MM.1S (cell line): Measurements from ENCODE around the gene WIF1.

Source experiments
- DNase-seq: peaks from one replicate; pipeline ENCODE4 v3.0.0-alpha.2; 2015
- H2AFZ ChIP-seq: fragments of 300-600 bp; sonication (generic); 2 replicates; pipeline ENCODE4 v1.6.0; 2016; ENCODE audit warnings: antibody characterized with exemption, low read length
- H3F3A ChIP-seq: fragments of 300-600 bp; sonication (generic); 2 replicates; pipeline ENCODE4 v1.6.1; 2016; ENCODE audit warnings: mild to moderate bottlenecking, antibody characterized with exemption, low read length, moderate library complexity, mixed read lengths; ENCODE audit not compliant: insufficient read depth
- H3K27ac ChIP-seq: fragments of 300-600 bp; sonication (generic); 2 replicates; pipeline ENCODE4 v1.5.1; 2016; ENCODE audit warnings: mild to moderate bottlenecking, low read length
- H3K27me3 ChIP-seq: fragments of 300-600 bp; sonication (generic); replicated peaks from 2 replicates; pipeline ENCODE4 v1.6.0; 2016; ENCODE audit warnings: low read length; ENCODE audit not compliant: insufficient read depth
- H3K36me3 ChIP-seq: fragments of 300-600 bp; sonication (generic); replicated peaks from 2 replicates; pipeline ENCODE4 v1.6.1; 2016; ENCODE audit warnings: mild to moderate bottlenecking, low read length, mixed read lengths; ENCODE audit not compliant: insufficient read depth
- H3K4me1 ChIP-seq: fragments of 300-600 bp; sonication (generic); 2 replicates; pipeline ENCODE4 v1.6.1; 2016; ENCODE audit warnings: low read length, mixed read lengths
- H3K4me2 ChIP-seq: fragments of 300-600 bp; sonication (generic); 2 replicates; pipeline ENCODE4 v1.6.0; 2016; ENCODE audit warnings: low read depth, low read length
- H3K4me3 ChIP-seq: fragments of 300-600 bp; sonication (generic); 2 replicates; pipeline ENCODE4 v1.5.1; 2016; ENCODE audit warnings: low read length, mixed read lengths
- H3K79me2 ChIP-seq: fragments of 300-600 bp; sonication (generic); 2 replicates; pipeline ENCODE4 v1.6.1; 2016; ENCODE audit warnings: mixed run types, low read length, mixed read lengths
- H3K9ac ChIP-seq: fragments of 300-600 bp; sonication (generic); 2 replicates; pipeline ENCODE4 v1.6.1; 2016; ENCODE audit warnings: low read length, mixed read lengths
- H3K9me2 ChIP-seq: fragments of 300-600 bp; sonication (generic); replicated peaks from 2 replicates; pipeline ENCODE4 v1.6.1; 2016; ENCODE audit warnings: mild to moderate bottlenecking, low read length, mixed read lengths; ENCODE audit not compliant: insufficient read depth
- H3K9me3 ChIP-seq: fragments of 300-600 bp; sonication (generic); replicated peaks from 2 replicates; pipeline ENCODE4 v1.6.1; 2016; ENCODE audit warnings: mild to moderate bottlenecking, low read length, mixed read lengths; ENCODE audit not compliant: insufficient read depth
- H4K20me1 ChIP-seq: fragments of 300-600 bp; sonication (generic); 2 replicates; pipeline ENCODE4 v1.6.1; 2016; ENCODE audit warnings: mild to moderate bottlenecking, low read length, moderate library complexity, mixed read lengths; ENCODE audit not compliant: insufficient read depth
- EZH2 ChIP-seq: fragments of 300-600 bp; sonication (generic); optimal IDR thresholded peaks from 2 replicates; pipeline ENCODE3; 2017; ENCODE audit warnings: low read depth, mild to moderate bottlenecking, antibody characterized with exemption, low read length, mixed read lengths
- EZH2phosphoT487 ChIP-seq: fragments of 300-600 bp; sonication (generic); IDR thresholded peaks from 2 replicates; pipeline ENCODE4 v1.6.1; 2018; ENCODE audit warnings: antibody characterized with exemption, low read length
- TF ChIP-seq, protein P1 (sequence below): fragments of 300-600 bp; sonication (generic); IDR thresholded peaks from 2 replicates; pipeline ENCODE4 v1.5.1; 2016; ENCODE audit warnings: antibody characterized with exemption, low read length, mixed read lengths

The WIF1 gene

DNA sequence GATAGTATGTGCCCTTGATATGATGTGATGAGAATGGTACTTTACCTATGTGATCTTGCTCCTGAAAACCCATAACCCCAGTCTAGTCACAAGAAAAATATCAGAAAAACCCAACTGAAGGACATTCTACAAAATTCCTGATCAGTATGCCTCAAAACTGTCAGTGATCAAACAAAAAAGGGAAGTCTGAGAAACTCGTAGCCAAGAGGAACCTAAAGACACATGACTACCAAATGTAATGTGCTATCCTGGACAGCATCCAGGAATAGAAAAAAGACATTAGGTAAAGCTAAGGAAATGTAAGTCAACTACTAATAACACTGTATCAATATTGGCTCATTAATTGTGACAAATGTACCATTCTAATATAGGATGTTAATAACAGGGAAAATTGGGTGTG is 4.1 kb upstream of the WIF1 start:
- Histone ChIP-seq H3K4me3 (no peak overlapping the region), H3K4me1 (no peaks in the 10 kb centered on the region), H3K9ac (no peak overlapping the region), H3K27ac (no peak overlapping the region), H3F3A (no peaks in the 10 kb centered on the region), H3K9me2 (no peaks in the 10 kb centered on the region), H3K36me3 (no peaks in the 10 kb centered on the region), H3K4me2 (no peak overlapping the region), H4K20me1 (no peaks in the 10 kb centered on the region), H3K9me3 (no peaks in the 10 kb centered on the region), H3K27me3 (no peaks in the 10 kb centered on the region), H3K79me2 (no peaks in the 10 kb centered on the region), H2AFZ (no peak overlapping the region)
- DNase-seq, result no peak
- TF ChIP-seq EZH2 (no peak), EZH2phosphoT487 (no peak)
- TF ChIP-seq, protein P1, sequence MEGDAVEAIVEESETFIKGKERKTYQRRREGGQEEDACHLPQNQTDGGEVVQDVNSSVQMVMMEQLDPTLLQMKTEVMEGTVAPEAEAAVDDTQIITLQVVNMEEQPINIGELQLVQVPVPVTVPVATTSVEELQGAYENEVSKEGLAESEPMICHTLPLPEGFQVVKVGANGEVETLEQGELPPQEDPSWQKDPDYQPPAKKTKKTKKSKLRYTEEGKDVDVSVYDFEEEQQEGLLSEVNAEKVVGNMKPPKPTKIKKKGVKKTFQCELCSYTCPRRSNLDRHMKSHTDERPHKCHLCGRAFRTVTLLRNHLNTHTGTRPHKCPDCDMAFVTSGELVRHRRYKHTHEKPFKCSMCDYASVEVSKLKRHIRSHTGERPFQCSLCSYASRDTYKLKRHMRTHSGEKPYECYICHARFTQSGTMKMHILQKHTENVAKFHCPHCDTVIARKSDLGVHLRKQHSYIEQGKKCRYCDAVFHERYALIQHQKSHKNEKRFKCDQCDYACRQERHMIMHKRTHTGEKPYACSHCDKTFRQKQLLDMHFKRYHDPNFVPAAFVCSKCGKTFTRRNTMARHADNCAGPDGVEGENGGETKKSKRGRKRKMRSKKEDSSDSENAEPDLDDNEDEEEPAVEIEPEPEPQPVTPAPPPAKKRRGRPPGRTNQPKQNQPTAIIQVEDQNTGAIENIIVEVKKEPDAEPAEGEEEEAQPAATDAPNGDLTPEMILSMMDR, result no peak

DNA sequence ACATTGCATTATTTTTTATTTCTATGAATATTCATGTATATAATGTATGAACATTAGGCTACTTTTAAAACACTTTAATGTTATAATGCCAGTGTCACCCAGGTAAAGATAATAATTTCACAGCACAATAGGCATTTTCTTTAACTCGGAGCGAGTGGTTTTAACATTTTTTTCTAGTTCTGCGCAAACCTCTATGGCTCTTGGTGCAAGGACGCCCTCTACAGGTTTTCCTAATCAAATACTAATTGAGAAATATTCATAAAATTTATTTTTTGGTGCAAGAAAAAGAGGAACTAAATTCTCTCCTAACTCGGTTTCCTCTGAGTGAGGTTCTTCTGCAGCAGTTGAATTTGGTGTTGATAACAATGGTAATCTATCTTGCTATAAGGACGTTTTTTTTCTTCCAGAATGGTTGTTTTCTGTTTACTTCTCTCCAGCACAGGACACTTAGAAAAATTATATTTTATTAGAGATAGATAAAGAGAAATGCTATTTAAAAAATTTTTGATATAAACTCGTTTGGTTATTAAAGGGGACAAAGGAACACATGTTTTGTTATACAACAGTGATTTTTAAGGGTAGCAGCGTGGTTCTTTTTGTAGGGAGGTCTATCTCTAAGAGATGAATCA is 2.4 kb upstream of the WIF1 start:
- Histone ChIP-seq H4K20me1 (no peaks in the 10 kb centered on the region), H3K9me3 (no peaks in the 10 kb centered on the region), H2AFZ (no peak overlapping the region), H3K4me2 (no peak overlapping the region), H3K4me1 (no peaks in the 10 kb centered on the region), H3K27ac (no peak overlapping the region), H3K27me3 (no peaks in the 10 kb centered on the region), H3K4me3 (no peak overlapping the region), H3K9ac (no peak overlapping the region), H3F3A (no peaks in the 10 kb centered on the region), H3K9me2 (no peaks in the 10 kb centered on the region), H3K36me3 (no peaks in the 10 kb centered on the region), H3K79me2 (no peaks in the 10 kb centered on the region)
- TF ChIP-seq EZH2, result no peak
- TF ChIP-seq, protein P1, result peak; percentile 65
- DNase-seq, result peak; percentile 56

DNA sequence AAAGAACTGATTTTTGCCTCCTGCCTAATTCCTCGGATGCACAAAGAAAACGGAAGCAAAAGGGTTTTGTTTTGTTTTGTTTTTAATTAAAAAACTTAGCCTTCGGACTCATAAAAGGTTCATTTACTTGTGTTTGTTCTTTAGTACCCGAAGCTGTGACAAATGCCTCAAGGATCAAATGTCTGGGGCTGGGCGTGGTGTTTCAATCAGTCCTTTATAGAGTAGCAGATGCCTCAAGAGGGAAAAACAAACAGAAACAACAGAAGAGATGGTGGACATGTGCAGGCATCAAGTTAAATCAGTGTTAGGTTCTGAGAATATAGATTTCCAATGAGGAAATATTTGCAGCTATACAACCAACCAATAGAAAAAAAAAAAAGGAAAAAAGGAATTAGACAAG is 1.6 kb upstream of the WIF1 start:
- TF ChIP-seq, protein P1, result no peak
- TF ChIP-seq EZH2 (no peak), EZH2phosphoT487 (no peak)
- H4K20me1 ChIP-seq, result no peaks in the 10 kb centered on the region
- no peaks in the 10 kb centered on the region for H3K9me2 ChIP-seq
- H3K4me2 ChIP-seq, result no peak overlapping the region
- no peaks in the 10 kb centered on the region for H3K27me3 ChIP-seq
- no peak overlapping the region for H3K27ac ChIP-seq
- H3K4me1 ChIP-seq, result no peaks in the 10 kb centered on the region
- H3K36me3 ChIP-seq, result no peaks in the 10 kb centered on the region
- DNase-seq, result no peak
- H2AFZ ChIP-seq, result no peak overlapping the region
- no peaks in the 10 kb centered on the region for H3K79me2 ChIP-seq
- no peak overlapping the region for H3K4me3 ChIP-seq
- H3K9ac ChIP-seq, result no peak overlapping the region
- H3K9me3 ChIP-seq, result no peaks in the 10 kb centered on the region
- no peaks in the 10 kb centered on the region for H3F3A ChIP-seq
